Upper lobe of left lung (tissue), 6 donors: ENCODE measurements around the gene LRG1. TPM values are rescaled to one million over a fixed set of nuclear protein-coding genes. Genes with fewer than 3 reads are reported as not detected.
A peak's percentile ranks its signal among the peaks of the same experiment; 100 is the strongest.

Source experiments
- ATAC-seq, 2 donors: fragments of 200-7000 bp; cut with Tn5 transposase; one replicate each; pipeline ENCODE4 v1.9.1; 2022; ENCODE audit warnings: mild to moderate bottlenecking in 2 of 2, moderate library complexity in 2 of 2; ENCODE audit not compliant: low FRiP score in 2 of 2
- DNase-seq, 2 donors: peaks; one replicate each; pipeline ENCODE4 v3.0.0-alpha.2; 2019 to 2020
- H3K27ac ChIP-seq, 4 donors: fragments of 200-600 bp; sonication (generic); one replicate each; pipeline ENCODE4 v1.5.1; 2016 to 2019
- H3K27me3 ChIP-seq, 4 donors: fragments of 200-600 bp; sonication (generic); one replicate each; pipeline ENCODE4 v1.5.1; 2017 to 2019
- H3K36me3 ChIP-seq, 4 donors: fragments of 200-600 bp; sonication (generic); one replicate each; pipeline ENCODE4 v1.5.1; 2016 to 2019
- H3K4me1 ChIP-seq, 4 donors: fragments of 200-600 bp; sonication (generic); one replicate each; pipeline ENCODE4 v1.5.1; 2018 to 2019
- H3K4me3 ChIP-seq, 4 donors: fragments of 200-600 bp; sonication (generic); one replicate each; pipeline ENCODE4 v1.5.1; 2017 to 2019; ENCODE audit warnings: mild to moderate bottlenecking in 2 of 4, moderate library complexity in 1 of 4
- H3K9me3 ChIP-seq, 4 donors: fragments of 200-600 bp; sonication (generic); one replicate each; pipeline ENCODE4 v1.5.1; 2018 to 2019
- EP300 ChIP-seq, 4 donors: sonication (generic); formaldehyde crosslinking; IDR thresholded peaks; one replicate each; pipeline ENCODE4 v1.5.1; 2017; ENCODE audit warnings: antibody characterized with exemption in 4 of 4, control low read depth in 2 of 4
- POLR2A ChIP-seq, 4 donors: fragments of 450-650 bp; IDR thresholded peaks; one replicate each; pipeline ENCODE4 v1.5.1; 2016 to 2017; ENCODE audit warnings: antibody characterized with exemption in 4 of 4, mild to moderate bottlenecking in 2 of 4
- POLR2AphosphoS5 ChIP-seq, 2 donors: sonication (generic); formaldehyde crosslinking; IDR thresholded peaks; one replicate each; pipeline ENCODE4 v1.5.1; 2017; ENCODE audit warnings: antibody characterized with exemption in 2 of 2
- WGBS, 2 donors: methylation state at CpG; one replicate each; pipeline ENCODE4 v1.1.5; 2017 to 2018; 5-methylcytosine and 5-hydroxymethylcytosine counted together
- total RNA-seq, 6 donors: library from RNA; depleted of rRNA in 4 of 6; stranded (reverse); fragments of >200 nt in 4 of 6; gene quantifications; one replicate each; pipeline versions ENCODE4 v1.1.0 to v1.2.1, GENCODE V29; 2016 to 2021
- TF ChIP-seq, protein P1 (sequence below), 6 experiments: fragments of 450-650 bp in 4 of 6; fragments of 200-600 bp in 2 of 6; sonication (generic) in 2 of 6; IDR thresholded peaks; one replicate each; pipeline ENCODE4 v1.5.1; 2016 to 2019; ENCODE audit warnings: antibody characterized with exemption in 6 of 6
- donor health status: DM: no; HTN: no; CAD: no; lungs with moderate emphysema.
- donor health status: DM: no; HTN: yes; CAD: no; lungs with severe emphysema.

LRG1 gene
- total RNA-seq, 6 donors from 2014 or later, result 7.3 to 19.9 (median 12.2) TPM

DNA sequence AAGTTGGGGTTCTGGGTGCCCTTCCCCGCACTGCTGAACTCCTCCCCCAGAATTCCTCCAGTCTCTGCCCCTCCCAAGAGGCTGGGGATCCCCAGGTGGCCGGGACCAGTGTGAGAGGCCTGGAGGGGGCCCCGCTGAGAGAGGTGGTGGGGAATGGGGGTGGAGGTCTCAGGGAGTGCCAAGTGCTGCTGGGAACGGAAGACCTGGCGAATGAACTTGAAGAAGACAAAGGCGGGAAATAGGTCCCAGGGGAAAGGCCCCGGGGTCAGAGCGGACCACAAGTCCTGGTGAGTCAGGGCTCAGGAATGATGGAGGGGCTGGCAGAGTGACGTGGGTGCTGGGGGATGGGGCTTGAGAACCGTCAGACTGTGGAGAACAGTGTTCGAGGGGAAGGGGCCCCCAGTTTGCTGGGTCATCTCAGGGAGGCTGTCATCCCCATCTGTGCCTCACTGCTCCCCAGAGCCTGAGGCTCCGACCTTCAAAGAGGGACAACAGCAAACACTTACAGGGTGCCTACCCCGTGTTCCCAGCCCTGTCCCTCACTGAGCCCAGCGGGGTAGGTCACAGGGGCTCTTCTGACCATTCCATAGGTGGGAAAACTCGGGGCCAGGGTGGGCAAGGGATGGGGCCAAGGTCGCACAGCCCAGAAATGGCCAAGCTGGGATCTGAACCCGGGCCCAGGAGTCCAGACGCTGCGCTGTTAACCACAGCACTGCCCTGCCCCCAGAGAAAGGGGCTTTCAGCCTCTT is 35.6 kb upstream of the LRG1 start:
- Histone ChIP-seq H3K36me3 (no peaks in the 10 kb centered on the region), H3K9me3 (no peaks in the 10 kb centered on the region), H3K27me3 (peaks cover 0 to 14% (median 5%) of the 10 kb centered on the region in 4 donors), H3K4me3 (no peak overlapping the region), H3K27ac (peak overlapping the region in 1 of 4 donors; percentile 49), H3K4me1 (peaks cover 3 to 17% (median 9%) of the 10 kb centered on the region in 4 donors)
- WGBS, 2 donors, result 6 to 27% methylated on average over 11 to 19 of the region's 19 CpGs
- DNase-seq, result peak in 1 of 2 donors; percentile 36
- peak; percentile 38 to 47 for ATAC-seq
- TF ChIP-seq EP300 (IDR thresholded peaks at IDR 0.05) (peak in 3 of 4 donors; percentile 66 to 80 (median 67)), POLR2AphosphoS5 (IDR thresholded peaks at IDR 0.05) (peak; percentile 41 to 74)
- TF ChIP-seq, protein P1, sequence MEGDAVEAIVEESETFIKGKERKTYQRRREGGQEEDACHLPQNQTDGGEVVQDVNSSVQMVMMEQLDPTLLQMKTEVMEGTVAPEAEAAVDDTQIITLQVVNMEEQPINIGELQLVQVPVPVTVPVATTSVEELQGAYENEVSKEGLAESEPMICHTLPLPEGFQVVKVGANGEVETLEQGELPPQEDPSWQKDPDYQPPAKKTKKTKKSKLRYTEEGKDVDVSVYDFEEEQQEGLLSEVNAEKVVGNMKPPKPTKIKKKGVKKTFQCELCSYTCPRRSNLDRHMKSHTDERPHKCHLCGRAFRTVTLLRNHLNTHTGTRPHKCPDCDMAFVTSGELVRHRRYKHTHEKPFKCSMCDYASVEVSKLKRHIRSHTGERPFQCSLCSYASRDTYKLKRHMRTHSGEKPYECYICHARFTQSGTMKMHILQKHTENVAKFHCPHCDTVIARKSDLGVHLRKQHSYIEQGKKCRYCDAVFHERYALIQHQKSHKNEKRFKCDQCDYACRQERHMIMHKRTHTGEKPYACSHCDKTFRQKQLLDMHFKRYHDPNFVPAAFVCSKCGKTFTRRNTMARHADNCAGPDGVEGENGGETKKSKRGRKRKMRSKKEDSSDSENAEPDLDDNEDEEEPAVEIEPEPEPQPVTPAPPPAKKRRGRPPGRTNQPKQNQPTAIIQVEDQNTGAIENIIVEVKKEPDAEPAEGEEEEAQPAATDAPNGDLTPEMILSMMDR (IDR thresholded peaks at IDR 0.05), result no peak

DNA sequence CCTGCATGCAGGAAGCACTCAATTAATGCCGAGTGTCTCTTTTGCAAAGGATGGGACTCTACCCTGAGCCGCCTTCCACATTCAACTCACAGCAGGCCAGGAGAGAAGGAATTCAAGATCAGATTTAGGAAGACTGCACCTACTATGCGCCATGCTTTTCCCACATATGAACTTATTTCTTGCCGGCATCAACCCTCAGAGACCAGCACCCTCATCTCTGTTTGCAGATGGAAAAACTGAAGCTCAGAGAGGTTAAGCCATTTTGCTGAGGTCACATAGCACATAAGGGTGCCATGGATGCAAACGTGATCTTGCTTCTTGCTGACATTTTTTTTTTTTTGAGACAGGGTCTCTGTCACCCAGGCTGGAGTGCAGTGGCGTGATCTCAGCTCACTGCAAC is 33.8 kb upstream of the LRG1 start:
- WGBS, 2 donors, result 76 to 80% methylated on average over 6 of the region's 6 CpGs
- no peak for TF ChIP-seq EP300 (IDR thresholded peaks at IDR 0.05)
- no peak for TF ChIP-seq POLR2AphosphoS5 (IDR thresholded peaks at IDR 0.05)
- no peak for TF ChIP-seq POLR2A (IDR thresholded peaks at IDR 0.05)
- TF ChIP-seq, protein P1 (IDR thresholded peaks at IDR 0.05), result no peak

DNA sequence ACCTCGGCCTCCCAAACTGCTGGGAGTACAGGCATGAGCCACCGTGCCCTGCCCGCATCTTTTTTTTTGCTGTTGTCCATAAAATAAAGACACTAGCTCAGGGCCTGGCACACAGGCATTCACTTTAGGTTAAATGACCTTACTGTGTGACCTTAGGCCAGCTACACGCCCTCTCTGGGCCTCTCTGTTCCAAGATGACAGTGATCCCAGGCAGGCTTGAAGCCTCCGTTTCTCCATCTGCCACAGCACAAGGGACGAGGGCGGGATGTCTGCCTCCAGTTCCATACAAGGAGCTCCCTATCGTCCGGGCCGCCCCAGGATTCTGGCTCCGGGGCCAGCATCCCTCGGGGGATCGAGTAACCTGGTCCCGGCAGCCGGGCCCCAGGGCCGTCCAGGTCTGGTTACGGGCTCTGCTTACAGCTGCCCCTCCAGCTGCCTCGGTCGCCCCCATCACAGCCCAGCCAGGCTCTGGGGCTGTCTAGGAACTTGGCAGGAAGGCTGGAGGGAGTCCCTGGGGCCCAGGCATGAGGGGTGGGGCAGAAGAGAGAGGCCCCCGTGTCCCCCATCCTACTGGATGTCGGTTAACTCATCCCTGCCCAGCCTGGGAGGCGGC is 31.6 kb upstream of the LRG1 start:
- WGBS, 2 donors, result 53 to 69% methylated on average over 16 to 20 of the region's 22 CpGs
- no peaks in the 10 kb centered on the region for H3K27me3 ChIP-seq
- H3K36me3 ChIP-seq, result no peaks in the 10 kb centered on the region
- no peak overlapping the region for H3K4me3 ChIP-seq
- no peak overlapping the region for H3K27ac ChIP-seq
- ATAC-seq (no peak), DNase-seq (peak in 1 of 2 donors; percentile 72)
- no peak for TF ChIP-seq EP300 (IDR thresholded peaks at IDR 0.05)
- TF ChIP-seq POLR2A (IDR thresholded peaks at IDR 0.05), result no peak
- no peak for TF ChIP-seq POLR2AphosphoS5 (IDR thresholded peaks at IDR 0.05)
- H3K4me1 ChIP-seq, result peaks cover 3 to 18% (median 9%) of the 10 kb centered on the region in 4 donors
- H3K9me3 ChIP-seq, result no peaks in the 10 kb centered on the region

More for the DNA sequence above, 33.8 kb upstream of the LRG1 start:
- Histone ChIP-seq H3K27ac (no peak overlapping the region), H3K36me3 (no peaks in the 10 kb centered on the region), H3K27me3 (no peaks in the 10 kb centered on the region), H3K4me1 (peaks cover 3 to 14% (median 9%) of the 10 kb centered on the region in 4 donors), H3K4me3 (no peak overlapping the region), H3K9me3 (no peaks in the 10 kb centered on the region)
- no peak for DNase-seq
- ATAC-seq, result no peak

DNA sequence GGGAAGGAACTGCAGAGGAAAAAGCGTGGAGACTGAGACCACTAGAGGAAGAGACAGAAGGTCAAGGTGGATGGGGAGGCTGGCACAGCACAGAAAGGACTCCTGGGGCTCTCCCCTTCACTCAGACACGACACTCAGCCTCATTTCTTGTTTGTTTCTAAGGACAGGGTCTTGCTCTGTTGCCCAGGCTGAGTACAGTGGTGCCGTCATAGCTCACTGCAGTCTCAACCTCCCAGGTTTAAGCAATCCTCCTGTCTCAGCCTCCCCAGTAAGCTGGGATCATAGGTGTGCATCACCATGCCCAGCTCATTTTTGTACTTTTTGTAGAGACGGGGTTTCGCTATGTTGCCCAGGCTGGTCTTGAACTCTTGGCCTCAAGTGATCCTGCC is 31.1 kb upstream of the LRG1 start:
- Histone ChIP-seq H3K27me3 (no peaks in the 10 kb centered on the region), H3K27ac (no peak overlapping the region), H3K36me3 (no peaks in the 10 kb centered on the region), H3K4me1 (peaks cover 3 to 18% (median 9%) of the 10 kb centered on the region in 4 donors), H3K9me3 (no peaks in the 10 kb centered on the region), H3K4me3 (no peak overlapping the region)
- no peak for ATAC-seq
- WGBS, 2 donors, result 80 to 86% methylated on average over 5 of the region's 5 CpGs
- TF ChIP-seq POLR2A (IDR thresholded peaks at IDR 0.05) (no peak), EP300 (IDR thresholded peaks at IDR 0.05) (no peak), POLR2AphosphoS5 (IDR thresholded peaks at IDR 0.05) (no peak)
- TF ChIP-seq, protein P1 (IDR thresholded peaks at IDR 0.05), result no peak
- DNase-seq, result no peak

DNA sequence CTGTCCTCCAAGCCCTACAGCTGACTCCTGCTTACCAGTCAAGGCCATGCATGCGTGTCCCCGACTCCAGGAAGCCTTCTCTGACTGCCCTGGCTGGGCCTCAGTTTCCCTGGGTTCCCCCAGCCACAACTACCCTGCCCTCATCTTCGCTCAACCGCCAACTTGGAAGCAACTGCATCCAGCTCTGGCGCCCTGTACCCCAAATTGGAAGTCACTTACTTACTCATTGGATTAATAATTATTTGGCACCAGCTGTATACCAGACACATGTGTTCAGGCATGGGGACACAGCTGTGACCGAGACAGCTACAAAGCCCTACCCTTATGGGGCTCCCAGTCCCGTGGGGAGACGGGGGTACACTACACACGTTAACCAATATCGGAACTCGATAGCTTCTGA is 30.6 kb upstream of the LRG1 start:
- ATAC-seq (no peak), DNase-seq (no peak)
- Histone ChIP-seq H3K27me3 (no peaks in the 10 kb centered on the region), H3K9me3 (no peaks in the 10 kb centered on the region), H3K4me1 (peaks cover 3 to 14% (median 8%) of the 10 kb centered on the region in 4 donors), H3K4me3 (no peak overlapping the region), H3K36me3 (no peaks in the 10 kb centered on the region), H3K27ac (no peak overlapping the region)
- no peak for TF ChIP-seq EP300 (IDR thresholded peaks at IDR 0.05)
- no peak for TF ChIP-seq POLR2AphosphoS5 (IDR thresholded peaks at IDR 0.05)
- TF ChIP-seq, protein P1 (IDR thresholded peaks at IDR 0.05), result no peak
- TF ChIP-seq POLR2A (IDR thresholded peaks at IDR 0.05), result no peak
- 85 to 93% methylated on average over 11 of the region's 11 CpGs for WGBS, 2 donors
